Hepatocyte (in vitro differentiated cells): Measurements from ENCODE around the gene RFTN1. TPM values are rescaled to one million over a fixed set of nuclear protein-coding genes. Genes with fewer than 3 reads are reported as not detected.

Experiments used
- DNase-seq: peaks from one replicate; pipeline ENCODE4 v3.0.0-alpha.2; 2016; ENCODE audit warnings: low spot score
- H2AFZ ChIP-seq: fragments of 200-600 bp; sonication (generic); 2 replicates; pipeline ENCODE4 v1.6.0; 2016; ENCODE audit warnings: antibody characterized with exemption, mild to moderate bottlenecking
- H3K27ac ChIP-seq: fragments of 200-600 bp; sonication (generic); 2 replicates; pipeline ENCODE4 v1.5.1; 2016; ENCODE audit warnings: mild to moderate bottlenecking
- H3K27me3 ChIP-seq: fragments of 200-600 bp; sonication (generic); 2 replicates; pipeline ENCODE4 v1.6.1; 2016
- H3K36me3 ChIP-seq: fragments of 200-600 bp; sonication (generic); replicated peaks from 2 replicates; pipeline ENCODE4 v1.5.1; 2016; ENCODE audit warnings: low read depth; ENCODE audit not compliant: insufficient read depth
- H3K4me1 ChIP-seq: fragments of 200-600 bp; sonication (generic); 2 replicates; pipeline ENCODE4 v1.5.1; 2016; ENCODE audit warnings: mild to moderate bottlenecking, moderate library complexity; ENCODE audit not compliant: insufficient read depth
- H3K4me2 ChIP-seq: fragments of 200-600 bp; sonication (generic); 2 replicates; pipeline ENCODE4 v1.6.0; 2016
- H3K4me3 ChIP-seq: fragments of 200-600 bp; sonication (generic); 2 replicates; pipeline ENCODE4 v1.5.1; 2016; ENCODE audit warnings: mild to moderate bottlenecking
- H3K79me2 ChIP-seq: fragments of 200-600 bp; sonication (generic); 2 replicates; pipeline ENCODE4 v1.6.0; 2017; ENCODE audit warnings: mild to moderate bottlenecking
- H3K9me2 ChIP-seq: fragments of 200-600 bp; sonication (generic); replicated peaks from 2 replicates; pipeline ENCODE4 v1.6.0; 2017; ENCODE audit warnings: mild to moderate bottlenecking; ENCODE audit not compliant: insufficient read depth
- H3K9me3 ChIP-seq: fragments of 200-600 bp; sonication (generic); 2 replicates; pipeline ENCODE4 v1.5.1; 2016; ENCODE audit warnings: low read depth, mild to moderate bottlenecking
- H4K20me1 ChIP-seq: fragments of 200-600 bp; sonication (generic); 2 replicates; pipeline ENCODE4 v1.6.0; 2016; ENCODE audit warnings: mild to moderate bottlenecking; ENCODE audit not compliant: insufficient read depth, poor library complexity, severe bottlenecking
- EZH2 ChIP-seq: fragments of 200-600 bp; sonication (generic); IDR thresholded peaks from 2 replicates; pipeline ENCODE4 v1.6.1; 2016; ENCODE audit warnings: antibody characterized with exemption, mild to moderate bottlenecking, borderline replicate concordance
- EZH2phosphoT487 ChIP-seq: fragments of 200-600 bp; sonication (generic); IDR thresholded peaks from one replicate; pipeline ENCODE4 v1.6.1; 2018; ENCODE audit warnings: antibody characterized with exemption, mild to moderate bottlenecking, low read depth, moderate library complexity; ENCODE audit not compliant: unreplicated experiment, severe bottlenecking
- WGBS: methylation state at CpG from one replicate; pipeline ENCODE4 v1.1.6; 2016; ENCODE audit warnings: low lambda C conversion rate; ENCODE audit errors: missing lambda C conversion rate; 5-methylcytosine and 5-hydroxymethylcytosine counted together
- polyA plus RNA-seq: library from polyadenylated mRNA; unstranded; fragments of >200 nt; fragmentation: Nextera tagmentation; extraction: Ambion mirVana; gene quantifications from 2 replicates; pipeline ENCODE4 v1.2.1, GENCODE V29; 2016
- total RNA-seq: library from RNA; depleted of rRNA; stranded (reverse); fragments of >200 nt; gene quantifications from 2 replicates; pipeline ENCODE4 v1.2.3, GENCODE V29; 2014
- TF ChIP-seq, protein P1 (sequence below): fragments of 200-600 bp; sonication (generic); IDR thresholded peaks from 2 replicates; pipeline ENCODE4 v1.5.1; 2016; ENCODE audit warnings: antibody characterized with exemption, mild to moderate bottlenecking; ENCODE audit not compliant: poor library complexity

The RFTN1 gene
- total and polyA plus RNA-seq, 2 experiments from 2014 or later: 10.0 to 14.9 TPM

DNA sequence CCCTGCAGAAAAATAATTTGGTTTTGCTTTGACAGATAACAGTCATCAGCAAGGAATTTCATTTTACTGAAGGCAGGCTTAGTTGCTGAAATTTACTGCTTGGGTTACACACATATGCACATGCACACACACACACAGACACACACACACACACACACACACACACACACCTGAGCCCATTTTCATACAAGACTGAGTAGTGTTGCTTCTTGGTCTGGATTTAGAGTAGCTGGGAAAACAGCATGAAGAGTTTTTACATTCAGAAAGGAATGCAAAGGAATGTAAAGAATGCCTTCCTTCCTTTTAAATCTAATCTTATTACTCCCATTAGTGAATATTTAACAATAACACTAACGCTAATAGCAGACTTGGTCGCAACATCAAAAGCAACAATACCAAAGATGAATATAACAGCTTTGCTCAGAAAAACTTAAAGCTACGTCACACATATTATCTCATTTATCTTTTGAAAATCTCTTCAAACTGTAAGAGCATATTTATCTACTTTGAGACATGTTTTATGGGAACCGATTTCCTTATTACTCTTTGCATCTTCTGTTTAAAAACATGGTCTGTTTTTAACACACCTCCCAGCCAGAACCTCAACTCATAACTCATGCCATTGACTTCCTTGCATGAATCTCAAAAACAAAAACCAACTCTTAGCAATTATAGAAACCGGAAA, 32.5 kb downstream of the RFTN1 start:
- no peak for TF ChIP-seq EZH2phosphoT487
- TF ChIP-seq EZH2: no peak
- TF ChIP-seq, protein P1, sequence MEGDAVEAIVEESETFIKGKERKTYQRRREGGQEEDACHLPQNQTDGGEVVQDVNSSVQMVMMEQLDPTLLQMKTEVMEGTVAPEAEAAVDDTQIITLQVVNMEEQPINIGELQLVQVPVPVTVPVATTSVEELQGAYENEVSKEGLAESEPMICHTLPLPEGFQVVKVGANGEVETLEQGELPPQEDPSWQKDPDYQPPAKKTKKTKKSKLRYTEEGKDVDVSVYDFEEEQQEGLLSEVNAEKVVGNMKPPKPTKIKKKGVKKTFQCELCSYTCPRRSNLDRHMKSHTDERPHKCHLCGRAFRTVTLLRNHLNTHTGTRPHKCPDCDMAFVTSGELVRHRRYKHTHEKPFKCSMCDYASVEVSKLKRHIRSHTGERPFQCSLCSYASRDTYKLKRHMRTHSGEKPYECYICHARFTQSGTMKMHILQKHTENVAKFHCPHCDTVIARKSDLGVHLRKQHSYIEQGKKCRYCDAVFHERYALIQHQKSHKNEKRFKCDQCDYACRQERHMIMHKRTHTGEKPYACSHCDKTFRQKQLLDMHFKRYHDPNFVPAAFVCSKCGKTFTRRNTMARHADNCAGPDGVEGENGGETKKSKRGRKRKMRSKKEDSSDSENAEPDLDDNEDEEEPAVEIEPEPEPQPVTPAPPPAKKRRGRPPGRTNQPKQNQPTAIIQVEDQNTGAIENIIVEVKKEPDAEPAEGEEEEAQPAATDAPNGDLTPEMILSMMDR: no peak

DNA sequence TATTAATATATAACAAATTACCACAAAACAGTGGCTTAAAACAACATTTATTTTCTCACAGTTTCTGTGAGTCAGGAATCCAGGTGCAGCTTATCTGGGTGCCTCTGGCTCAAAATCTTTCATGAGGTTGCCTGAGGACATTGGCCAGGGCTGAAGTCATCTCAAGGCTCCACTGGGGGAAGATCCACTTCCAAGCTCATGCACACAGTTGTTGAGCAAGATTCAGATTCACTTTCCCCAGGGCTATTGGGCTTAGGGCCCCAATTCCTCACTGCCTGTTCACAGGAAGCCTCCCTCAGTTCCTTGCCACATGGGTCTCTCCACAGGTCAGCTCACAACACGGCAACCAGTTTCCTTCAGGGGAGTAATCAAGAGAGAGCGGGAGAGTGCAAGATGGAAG, 35.0 kb downstream of the RFTN1 start:
- H3K4me3 ChIP-seq: no peak overlapping the region
- no peak overlapping the region for H2AFZ ChIP-seq
- no peaks in the 10 kb centered on the region for H4K20me1 ChIP-seq
- no peak overlapping the region for H3K4me2 ChIP-seq
- no peaks in the 10 kb centered on the region for H3K27me3 ChIP-seq
- no peaks in the 10 kb centered on the region for H3K9me3 ChIP-seq
- WGBS: 93% methylated on average over 2 of the region's 2 CpGs
- no peaks in the 10 kb centered on the region for H3K36me3 ChIP-seq
- H3K4me1 ChIP-seq: peaks cover 33% of the 10 kb centered on the region
- H3K9me2 ChIP-seq: no peaks in the 10 kb centered on the region
- H3K27ac ChIP-seq: no peak overlapping the region
- no peaks in the 10 kb centered on the region for H3K79me2 ChIP-seq
- no peak for DNase-seq
- no peak for TF ChIP-seq EZH2
- TF ChIP-seq, protein P1: no peak

More for the DNA sequence above, 32.5 kb downstream of the RFTN1 start:
- Histone ChIP-seq H3K27ac (peak overlapping the region; percentile 56), H3K9me2 (no peaks in the 10 kb centered on the region), H4K20me1 (no peaks in the 10 kb centered on the region), H3K27me3 (no peaks in the 10 kb centered on the region), H3K4me1 (peaks cover 48% of the 10 kb centered on the region), H3K9me3 (no peaks in the 10 kb centered on the region), H3K4me3 (no peak overlapping the region), H3K36me3 (no peaks in the 10 kb centered on the region), H3K79me2 (no peaks in the 10 kb centered on the region), H2AFZ (peak overlapping the region; percentile 15), H3K4me2 (peak overlapping the region; percentile 57)
- WGBS: 21% methylated on average over 5 of the region's 5 CpGs
- DNase-seq: no peak

DNA sequence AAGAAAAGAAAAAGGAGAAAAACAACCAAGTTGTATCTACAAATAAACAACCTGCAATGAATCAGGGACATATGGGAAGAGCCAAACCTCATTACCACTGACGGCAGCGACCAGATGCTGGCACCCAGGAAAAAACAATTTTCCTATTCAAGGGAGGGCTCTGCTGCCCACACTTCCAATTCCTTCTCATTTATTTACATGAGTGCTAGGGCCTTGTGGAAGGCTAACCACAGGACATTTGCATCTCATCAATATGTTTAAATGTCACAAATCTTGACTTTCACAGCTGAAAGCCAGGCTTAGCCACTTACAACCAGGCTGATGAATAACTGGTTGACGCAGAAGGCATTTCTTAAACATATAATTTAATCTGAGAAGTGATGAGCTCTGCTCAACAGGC, 36.0 kb downstream of the RFTN1 start:
- DNase-seq: no peak
- Histone ChIP-seq H3K27ac (peak overlapping the region; percentile 51), H3K27me3 (no peaks in the 10 kb centered on the region), H2AFZ (no peak overlapping the region), H3K4me2 (no peak overlapping the region), H3K4me1 (peaks cover 33% of the 10 kb centered on the region), H3K4me3 (no peak overlapping the region), H3K36me3 (no peaks in the 10 kb centered on the region), H3K9me3 (no peaks in the 10 kb centered on the region), H3K9me2 (no peaks in the 10 kb centered on the region), H4K20me1 (no peaks in the 10 kb centered on the region), H3K79me2 (no peaks in the 10 kb centered on the region)
- no peak for TF ChIP-seq EZH2phosphoT487
- TF ChIP-seq EZH2: no peak
- TF ChIP-seq, protein P1: no peak
- WGBS: 82% methylated on average over 3 of the region's 3 CpGs
